Testis (tissue), 2 donors: ENCODE measurements around the gene CDK11A.

Experiments
- CTCF ChIP-seq, 3 experiments: fragments of 450-650 bp in 2 of 3; fragments of 200-600 bp in 1 of 3; sonication (generic) in 1 of 3; IDR thresholded peaks; one replicate each; pipeline ENCODE4 v1.5.1; 2016 to 2019; ENCODE audit warnings: antibody characterized with exemption in 3 of 3, mild to moderate bottlenecking in 2 of 3, moderate library complexity in 1 of 3
- POLR2A ChIP-seq: fragments of 450-650 bp; IDR thresholded peaks from one replicate; pipeline ENCODE4 v1.6.1; 2017; ENCODE audit warnings: antibody characterized with exemption, mild to moderate bottlenecking, moderate library complexity

GRCh38 chr1:1680912-1681273 lies 43.3 kb downstream of the CDK11A start:
- TF ChIP-seq CTCF (IDR thresholded peaks at IDR 0.05) (no peak), POLR2A (no peak)
